ENCODE results near the gene WWC2.

DNA sequence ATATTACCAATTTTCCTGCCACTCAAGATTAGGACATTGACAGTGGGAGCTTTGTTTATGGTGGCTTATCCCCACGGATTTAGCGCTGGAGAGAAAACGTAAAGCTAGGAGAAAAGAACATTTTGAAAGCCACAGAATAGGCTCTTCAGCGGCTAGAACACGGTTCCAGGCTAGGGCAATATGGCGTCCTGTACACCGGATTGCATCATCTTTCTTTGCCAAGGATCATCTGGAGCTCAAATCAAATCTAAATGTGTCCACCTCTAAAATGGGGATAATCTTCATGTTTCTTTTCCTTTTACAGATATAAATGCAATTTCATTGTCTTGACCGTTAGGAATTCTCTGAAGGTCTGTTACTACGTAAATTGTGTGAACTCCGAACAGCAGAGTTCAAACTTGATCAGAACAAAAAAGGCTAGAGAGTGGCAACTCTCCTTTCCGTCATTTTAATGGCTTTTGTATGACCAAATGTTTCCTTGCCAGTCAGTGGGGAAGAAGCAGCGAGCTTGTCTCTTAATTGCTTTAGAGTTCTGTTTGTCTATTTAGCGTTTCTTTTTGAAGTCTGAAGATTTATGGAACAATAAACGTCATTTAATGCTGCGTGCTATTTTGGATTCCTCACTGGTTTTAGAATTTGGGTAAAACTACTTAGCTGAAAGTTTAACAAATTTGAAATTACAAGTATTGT is 2.6 kb upstream of the WWC2 start:
- no peak for TF ChIP-seq CTCF (IDR thresholded peaks at IDR 0.05)
- no peak for TF ChIP-seq POLR2A (IDR thresholded peaks at IDR 0.05)

Data from esophagus squamous epithelium (tissue), 4 donors.